ENCODE measurements around the gene DDIT3. TPM values are rescaled to one million over a fixed set of nuclear protein-coding genes. Genes with fewer than 3 reads are reported as not detected.

DDIT3 gene
- total and polyA plus RNA-seq, 8 donors: 8.5 to 52.7 (median 9.9) TPM

- intact Hi-C loops (cut with DNase I): no loop called here
- no peaks in the 10 kb centered on the region for H3K4me1 ChIP-seq
- no peak overlapping the region for H3K27ac ChIP-seq
- no peaks in the 10 kb centered on the region for H3K27me3 ChIP-seq
- DNase-seq: no peak
- 77 to 80% methylated on average over 5 of the region's 5 CpGs for WGBS, 2 donors
- ATAC-seq: no peak
- no peaks in the 10 kb centered on the region for H3K9me3 ChIP-seq
- FAIRE-seq: no peak
- TF ChIP-seq CTCF (IDR thresholded peaks at IDR 0.05): no peak
- peaks cover 6 to 79% (median 38%) of the 10 kb centered on the region in 3 donors for H3K36me3 ChIP-seq
- no peak overlapping the region for H3K4me3 ChIP-seq
These were observed 10.3 kb upstream of the DDIT3 start for GRCh38 chr12:57530396-57531142.

GRCh38 chr12:57529831-57530230 is 9.5 kb upstream of the DDIT3 start:
- no peak for TF ChIP-seq CTCF (IDR thresholded peaks at IDR 0.05)
- peaks cover 6 to 76% (median 36%) of the 10 kb centered on the region in 3 donors for H3K36me3 ChIP-seq
- no peak overlapping the region for H3K4me3 ChIP-seq
- no peaks in the 10 kb centered on the region for H3K9me3 ChIP-seq
- ATAC-seq (no peak), FAIRE-seq (no peak), DNase-seq (no peak)
- WGBS, 2 donors: 75 to 78% methylated on average over 6 of the region's 6 CpGs
- intact Hi-C loops (cut with DNase I): no loop called here
- no peaks in the 10 kb centered on the region for H3K4me1 ChIP-seq
- no peaks in the 10 kb centered on the region for H3K27me3 ChIP-seq
- no peak overlapping the region for H3K27ac ChIP-seq

- no peak overlapping the region for H3K27ac ChIP-seq
- 69 to 73% methylated on average over 10 of the region's 10 CpGs for WGBS, 2 donors
- FAIRE-seq: no peak
These were observed 8.7 kb upstream of the DDIT3 start for GRCh38 chr12:57528831-57529555.

GRCh38 chr12:57528176-57528575 is 7.9 kb upstream of the DDIT3 start:
- no peak for TF ChIP-seq CTCF (IDR thresholded peaks at IDR 0.05)

More at GRCh38 chr12:57528831-57529555, 8.7 kb upstream of the DDIT3 start:
- DNase-seq: no peak
- H3K4me3 ChIP-seq: no peak overlapping the region
- intact Hi-C loops (cut with DNase I): no loop called here
- no peak for ATAC-seq
- no peaks in the 10 kb centered on the region for H3K27me3 ChIP-seq
- H3K4me1 ChIP-seq: peaks cover 3 to 8% (median 5%) of the 10 kb centered on the region in 3 donors
- H3K36me3 ChIP-seq: peaks cover 6 to 68% (median 28%) of the 10 kb centered on the region in 3 donors
- no peaks in the 10 kb centered on the region for H3K9me3 ChIP-seq
- no peak for TF ChIP-seq CTCF (IDR thresholded peaks at IDR 0.05)

More at GRCh38 chr12:57528176-57528575, 7.9 kb upstream of the DDIT3 start:
- 84 to 86% methylated on average over 12 of the region's 12 CpGs for WGBS, 2 donors
- FAIRE-seq: no peak
- Histone ChIP-seq H3K27ac (no peak overlapping the region), H3K4me3 (no peak overlapping the region), H3K4me1 (peaks cover 9 to 14% (median 10%) of the 10 kb centered on the region in 3 donors), H3K36me3 (peaks cover 6 to 60% (median 25%) of the 10 kb centered on the region in 3 donors), H3K27me3 (no peaks in the 10 kb centered on the region), H3K9me3 (no peaks in the 10 kb centered on the region)
- peak in 1 of 6 donors; percentile 62 for DNase-seq
- intact Hi-C loops (cut with DNase I): no loop called here
- ATAC-seq: no peak
